Neutrophil (primary cell): ENCODE measurements around the gene DCPS.

Experiments used
- H3K27ac ChIP-seq: fragments of 200-600 bp; sonication (generic); 2 replicates; pipeline ENCODE4 v1.5.1; 2016; ENCODE audit warnings: mild to moderate bottlenecking, moderate library complexity
- H3K27me3 ChIP-seq: fragments of 200-600 bp; sonication (generic); 2 replicates; pipeline ENCODE4 v1.6.0; 2016; ENCODE audit warnings: mild to moderate bottlenecking
- H3K36me3 ChIP-seq: fragments of 200-600 bp; sonication (generic); 2 replicates; pipeline ENCODE4 v1.5.1; 2017
- H3K4me1 ChIP-seq, 2 experiments: fragments of 200-600 bp in 1 of 2; sonication (generic) in 1 of 2; 1 replicate in 1 of 2; 2 replicates in 1 of 2; pipeline versions ENCODE4 v1.5.1 to v1.6.1; 2013 to 2016; ENCODE audit warnings: low read depth in 1 of 2, low read length in 1 of 2, mild to moderate bottlenecking in 1 of 2, moderate library complexity in 1 of 2; ENCODE audit not compliant: control insufficient read depth in 1 of 2, insufficient read depth in 1 of 2
- H3K4me3 ChIP-seq, 2 experiments: fragments of 200-600 bp in 1 of 2; sonication (generic) in 1 of 2; 1 replicate in 1 of 2; 2 replicates in 1 of 2; pipeline ENCODE4 v1.5.1; 2013 to 2016; ENCODE audit warnings: low read depth in 1 of 2, low read length in 1 of 2, mild to moderate bottlenecking in 1 of 2, moderate library complexity in 1 of 2
- H3K9me3 ChIP-seq: fragments of 200-600 bp; sonication (generic); 2 replicates; pipeline ENCODE4 v1.5.1; 2016
- TF ChIP-seq, protein P1 (sequence below): fragments of 200-600 bp; sonication (generic); IDR thresholded peaks from 2 replicates; pipeline ENCODE4 v1.5.1; 2016; ENCODE audit warnings: antibody characterized with exemption

The DCPS gene

DNA sequence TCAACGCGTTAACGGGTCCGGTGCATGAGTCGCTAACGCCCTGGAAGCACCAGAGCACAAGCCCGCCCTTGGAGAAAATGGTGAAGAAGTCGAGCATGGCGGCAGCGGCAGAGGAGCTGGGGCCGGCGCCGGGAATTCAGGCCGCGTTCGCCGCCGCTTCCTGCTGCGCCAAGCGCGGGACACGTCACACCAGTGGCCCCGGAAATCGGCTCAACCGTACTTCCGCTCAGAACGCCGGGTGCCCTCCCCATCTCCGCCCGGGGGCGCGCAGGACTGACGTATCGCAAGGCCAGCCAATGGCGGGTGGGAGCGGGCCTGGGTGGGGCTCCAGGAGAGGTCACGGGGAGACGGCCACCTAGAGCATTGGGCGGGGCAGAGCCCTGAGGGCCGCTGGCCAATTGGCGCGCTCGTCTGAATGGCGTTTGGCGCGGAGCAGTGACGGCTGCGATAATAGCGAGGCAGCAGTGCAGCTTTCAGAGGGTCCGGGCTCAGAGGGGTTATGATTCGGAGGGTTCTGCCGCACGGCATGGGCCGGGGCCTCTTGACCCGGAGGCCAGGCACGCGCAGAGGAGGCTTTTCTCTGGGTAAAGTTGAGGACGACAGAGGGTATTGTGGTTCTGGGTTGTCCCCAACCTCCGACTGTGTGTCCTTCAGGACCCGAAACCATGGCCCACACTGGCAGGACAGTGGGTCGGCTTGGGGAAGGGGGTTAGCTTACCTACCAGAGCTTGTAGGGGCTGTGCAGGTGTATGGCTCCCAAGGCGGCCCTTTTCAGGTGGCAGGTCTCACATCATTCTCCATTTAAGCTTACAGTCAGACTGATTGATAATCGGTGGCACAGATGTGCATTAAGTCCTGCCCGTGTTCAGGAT is 34.9 kb upstream of the DCPS start, which contains the start of the genes FOXRED1 and SRPRA:
TSS of gene FOXRED1 (plus strand) at position 447 of the 872 bp plus-strand sequence. CDS start at position 500, 53 bp downstream.
TSS of gene SRPRA (minus strand) at position 188 of the 872 bp plus-strand sequence. CDS start at position 97, 91 bp downstream.
- TF ChIP-seq, protein P1, sequence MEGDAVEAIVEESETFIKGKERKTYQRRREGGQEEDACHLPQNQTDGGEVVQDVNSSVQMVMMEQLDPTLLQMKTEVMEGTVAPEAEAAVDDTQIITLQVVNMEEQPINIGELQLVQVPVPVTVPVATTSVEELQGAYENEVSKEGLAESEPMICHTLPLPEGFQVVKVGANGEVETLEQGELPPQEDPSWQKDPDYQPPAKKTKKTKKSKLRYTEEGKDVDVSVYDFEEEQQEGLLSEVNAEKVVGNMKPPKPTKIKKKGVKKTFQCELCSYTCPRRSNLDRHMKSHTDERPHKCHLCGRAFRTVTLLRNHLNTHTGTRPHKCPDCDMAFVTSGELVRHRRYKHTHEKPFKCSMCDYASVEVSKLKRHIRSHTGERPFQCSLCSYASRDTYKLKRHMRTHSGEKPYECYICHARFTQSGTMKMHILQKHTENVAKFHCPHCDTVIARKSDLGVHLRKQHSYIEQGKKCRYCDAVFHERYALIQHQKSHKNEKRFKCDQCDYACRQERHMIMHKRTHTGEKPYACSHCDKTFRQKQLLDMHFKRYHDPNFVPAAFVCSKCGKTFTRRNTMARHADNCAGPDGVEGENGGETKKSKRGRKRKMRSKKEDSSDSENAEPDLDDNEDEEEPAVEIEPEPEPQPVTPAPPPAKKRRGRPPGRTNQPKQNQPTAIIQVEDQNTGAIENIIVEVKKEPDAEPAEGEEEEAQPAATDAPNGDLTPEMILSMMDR = peak; percentile 48
- H3K27me3 ChIP-seq = no peaks in the 10 kb centered on the region
- H3K9me3 ChIP-seq = no peaks in the 10 kb centered on the region
- peak within 1 kb of the TSS; percentile 93 for H3K27ac ChIP-seq
- H3K4me3 ChIP-seq = peak within 1 kb of the TSS; percentile 89
- peaks cover 17 to 24% of the 10 kb centered on the region in 2 experiments for H3K4me1 ChIP-seq
- H3K36me3 ChIP-seq = peaks cover 49% of the 10 kb centered on the region

DNA sequence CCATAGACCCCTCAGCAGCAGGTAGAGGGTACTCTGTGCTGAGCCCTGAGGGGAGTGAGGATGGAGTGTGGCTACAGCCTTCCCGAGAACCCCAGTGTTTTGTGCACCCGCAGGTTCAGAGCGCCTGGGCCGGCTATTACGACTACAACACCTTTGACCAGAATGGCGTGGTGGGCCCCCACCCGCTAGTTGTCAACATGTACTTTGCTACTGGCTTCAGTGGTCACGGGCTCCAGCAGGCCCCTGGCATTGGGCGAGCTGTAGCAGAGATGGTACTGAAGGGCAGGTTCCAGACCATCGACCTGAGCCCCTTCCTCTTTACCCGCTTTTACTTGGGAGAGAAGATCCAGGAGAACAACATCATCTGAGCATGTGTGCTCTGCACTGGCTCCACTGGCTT is 26.5 kb upstream of the DCPS start:
- TF ChIP-seq, protein P1 = no peak
- peaks cover 34 to 37% of the 10 kb centered on the region in 2 experiments for H3K4me1 ChIP-seq
- no peak overlapping the region for H3K4me3 ChIP-seq
- H3K27ac ChIP-seq = peak overlapping the region; percentile 99
- no peaks in the 10 kb centered on the region for H3K27me3 ChIP-seq
- no peaks in the 10 kb centered on the region for H3K9me3 ChIP-seq
- peaks cover 22% of the 10 kb centered on the region for H3K36me3 ChIP-seq

DNA sequence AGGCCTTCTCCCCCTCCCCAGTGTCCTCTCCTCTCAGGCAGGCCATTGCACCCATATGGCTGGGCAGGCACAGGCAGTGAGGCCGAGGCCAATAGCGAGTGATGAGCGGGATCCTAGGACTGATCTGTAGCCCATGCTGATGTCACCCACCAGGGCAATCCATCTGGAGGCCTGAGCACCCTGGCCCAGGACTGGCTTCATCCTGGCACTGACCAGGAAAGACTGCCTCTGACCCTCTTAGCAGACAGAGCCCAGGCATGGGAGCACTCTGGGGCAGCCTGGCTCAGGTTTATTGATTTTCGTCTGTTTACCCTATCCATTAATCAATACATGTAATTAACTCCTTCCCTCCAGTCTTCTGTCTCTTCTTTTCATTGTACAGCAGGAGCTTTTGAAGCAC is 26.1 kb upstream of the DCPS start:
- H3K36me3 ChIP-seq = peaks cover 22% of the 10 kb centered on the region
- H3K4me3 ChIP-seq = no peak overlapping the region
- no peaks in the 10 kb centered on the region for H3K27me3 ChIP-seq
- peak overlapping the region; percentile 99 for H3K27ac ChIP-seq
- TF ChIP-seq, protein P1 = no peak
- H3K9me3 ChIP-seq = no peaks in the 10 kb centered on the region
- H3K4me1 ChIP-seq = peaks cover 37 to 41% of the 10 kb centered on the region in 2 experiments

DNA sequence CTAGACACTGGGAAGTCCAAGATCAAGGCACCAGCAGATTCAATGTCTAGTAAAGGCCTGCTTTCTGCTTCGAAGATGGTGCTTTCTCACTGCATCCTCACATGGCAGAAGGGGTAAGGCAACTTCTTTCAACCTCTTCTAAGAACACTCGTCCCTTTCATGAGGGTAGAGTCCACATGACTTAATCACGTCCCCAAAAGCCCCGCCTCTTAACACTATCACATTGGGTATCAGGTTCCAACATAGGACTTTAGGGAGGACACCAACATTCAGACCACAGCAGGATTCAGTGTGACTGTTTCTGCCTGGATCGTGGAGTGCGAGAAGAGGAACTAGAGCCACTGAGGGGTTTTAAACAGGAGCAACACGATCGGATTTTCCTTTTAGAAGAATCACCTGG is 24.7 kb upstream of the DCPS start:
- Histone ChIP-seq H3K4me1 (peaks cover 46 to 51% of the 10 kb centered on the region in 2 experiments), H3K36me3 (peaks cover 8% of the 10 kb centered on the region), H3K27ac (peak overlapping the region; percentile 99), H3K27me3 (no peaks in the 10 kb centered on the region), H3K9me3 (no peaks in the 10 kb centered on the region), H3K4me3 (no peak overlapping the region)
- TF ChIP-seq, protein P1 = no peak

DNA sequence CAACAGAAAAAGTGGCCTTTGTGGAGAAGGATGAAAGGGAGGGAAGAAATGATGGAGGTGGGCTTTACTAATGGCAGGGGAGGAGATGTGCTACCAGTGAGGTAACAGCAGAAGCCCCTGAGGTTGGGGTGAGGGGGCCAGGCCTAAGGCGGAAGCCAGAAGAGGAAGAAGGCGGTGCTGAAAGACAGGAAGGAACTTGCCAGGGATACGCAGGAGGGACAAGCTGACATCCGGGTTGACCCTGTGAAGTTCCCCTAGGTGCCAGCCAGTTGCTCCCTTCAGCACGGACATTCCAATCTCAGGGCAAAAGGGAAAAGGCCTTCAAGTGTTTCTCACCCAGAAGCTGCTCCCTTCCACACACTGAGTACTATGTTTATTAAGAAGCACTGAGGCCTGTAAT is 23.3 kb upstream of the DCPS start:
- Histone ChIP-seq H3K4me3 (peak overlapping the region; percentile 85 to 90), H3K27ac (peak overlapping the region; percentile 99), H3K9me3 (no peaks in the 10 kb centered on the region), H3K27me3 (no peaks in the 10 kb centered on the region), H3K4me1 (peaks cover 57 to 62% of the 10 kb centered on the region in 2 experiments), H3K36me3 (peaks cover 7% of the 10 kb centered on the region)
- TF ChIP-seq, protein P1 = no peak
